Duodenal mucosa (tissue), 2 donors: ENCODE results near the gene TIMP4.

Source experiments
- H3K27ac ChIP-seq: one replicate; pipeline ENCODE4 v1.7.0; 2013; ENCODE audit warnings: low read depth, low read length
- H3K27me3 ChIP-seq, 2 donors: one replicate each; pipeline ENCODE4 v1.7.0; 2013; ENCODE audit warnings: low read length in 2 of 2, control low read depth in 1 of 2; ENCODE audit not compliant: insufficient read depth in 2 of 2, control insufficient read depth in 1 of 2
- H3K36me3 ChIP-seq, 2 donors: one replicate each; pipeline ENCODE4 v1.7.0; 2013; ENCODE audit warnings: low read length in 2 of 2, control low read depth in 1 of 2; ENCODE audit not compliant: insufficient read depth in 2 of 2, control insufficient read depth in 1 of 2
- H3K4me1 ChIP-seq, 2 donors: one replicate each; pipeline ENCODE4 v1.7.0; 2013; ENCODE audit warnings: low read length in 2 of 2, control low read depth in 1 of 2; ENCODE audit not compliant: insufficient read depth in 2 of 2, control insufficient read depth in 1 of 2
- H3K4me3 ChIP-seq, 2 donors: one replicate each; pipeline ENCODE4 v1.7.0; 2013; ENCODE audit warnings: low read length in 2 of 2, low read depth in 1 of 2
- H3K9ac ChIP-seq, 2 donors: one replicate each; pipeline ENCODE4 v1.7.0; 2013; ENCODE audit warnings: low read length in 2 of 2, low read depth in 1 of 2
- H3K9me3 ChIP-seq, 2 donors: one replicate each; pipeline ENCODE4 v1.7.0; 2013; ENCODE audit warnings: low read length in 2 of 2, control low read depth in 1 of 2; ENCODE audit not compliant: control insufficient read depth in 1 of 2

Gene TIMP4

DNA sequence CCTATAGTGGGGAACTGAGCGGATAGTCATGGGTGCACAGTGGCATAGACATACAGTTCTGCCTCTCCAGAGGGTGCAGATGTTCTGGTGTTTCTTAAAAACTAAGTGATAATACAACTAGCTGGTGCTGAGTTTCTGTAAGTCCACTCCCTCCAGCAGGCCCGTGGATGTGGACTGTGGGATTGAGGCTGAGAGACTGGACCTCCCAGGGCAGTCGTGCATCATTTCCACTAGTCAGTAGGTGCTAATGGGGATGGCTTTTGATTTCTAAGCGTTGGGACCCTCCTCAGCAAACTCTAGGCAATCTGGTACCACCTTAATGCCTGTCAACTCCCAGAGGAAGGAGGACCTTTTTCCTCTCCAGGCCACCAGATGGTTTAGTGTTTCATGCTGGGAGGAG, 27.3 kb upstream of the TIMP4 start:
- H3K36me3 ChIP-seq: no peaks in the 10 kb centered on the region
- H3K9ac ChIP-seq: no peak overlapping the region
- H3K27ac ChIP-seq: no peak overlapping the region
- H3K9me3 ChIP-seq: no peaks in the 10 kb centered on the region
- peaks cover 19 to 26% of the 10 kb centered on the region in 2 donors for H3K4me1 ChIP-seq
- H3K4me3 ChIP-seq: no peak overlapping the region
- no peaks in the 10 kb centered on the region for H3K27me3 ChIP-seq

DNA sequence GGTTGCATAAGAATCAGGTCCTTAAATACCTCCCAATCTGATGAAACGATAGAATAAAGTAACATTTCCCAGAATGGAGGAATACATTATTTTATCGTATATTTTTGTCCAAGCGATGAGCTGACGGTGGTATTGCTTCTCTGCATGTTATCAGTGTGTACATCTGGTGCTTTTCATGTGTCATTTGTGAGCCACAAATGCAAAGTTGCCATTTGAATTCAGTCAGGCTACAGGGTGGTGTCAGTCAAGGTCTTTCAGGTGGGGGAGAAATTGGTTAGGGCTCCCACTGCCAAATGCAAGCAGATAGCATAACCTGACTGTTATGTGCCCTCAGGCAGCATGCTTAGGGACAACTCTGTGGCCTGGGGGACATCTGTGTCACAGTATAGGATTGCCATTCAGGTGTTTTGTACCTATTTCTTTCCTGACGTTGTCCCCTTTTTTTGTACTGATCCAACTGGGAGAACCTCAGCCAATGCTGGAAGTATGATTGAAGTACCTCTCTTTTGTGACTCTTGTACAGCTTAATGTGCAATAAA, 26.5 kb upstream of the TIMP4 start:
- H3K27me3 ChIP-seq: no peaks in the 10 kb centered on the region
- peaks cover 19 to 21% of the 10 kb centered on the region in 2 donors for H3K4me1 ChIP-seq
- no peaks in the 10 kb centered on the region for H3K36me3 ChIP-seq
- no peaks in the 10 kb centered on the region for H3K9me3 ChIP-seq
- H3K27ac ChIP-seq: no peak overlapping the region
- no peak overlapping the region for H3K4me3 ChIP-seq
- H3K9ac ChIP-seq: no peak overlapping the region

DNA sequence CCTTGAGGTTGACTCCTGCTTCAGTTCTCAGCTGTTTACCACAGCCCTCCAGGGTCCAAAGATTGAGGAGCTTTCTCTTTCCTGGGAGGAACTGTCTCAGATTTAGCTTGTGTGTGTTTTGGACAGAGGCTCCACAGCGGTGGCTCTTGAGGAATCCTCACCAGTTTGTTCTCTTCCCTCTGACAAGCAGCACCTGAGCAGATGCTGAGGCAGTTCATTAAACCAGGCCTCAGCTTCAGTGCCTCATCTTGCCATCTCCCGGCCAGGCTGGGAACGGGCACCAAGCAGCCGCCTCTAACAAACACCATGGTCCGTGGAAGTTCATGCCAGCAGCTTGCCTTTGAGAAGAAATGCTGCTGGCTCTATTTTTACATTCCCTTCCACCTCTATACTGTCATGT, 25.8 kb upstream of the TIMP4 start:
- Histone ChIP-seq H3K27ac (no peak overlapping the region), H3K4me1 (peaks cover 19 to 21% of the 10 kb centered on the region in 2 donors), H3K4me3 (no peak overlapping the region), H3K36me3 (no peaks in the 10 kb centered on the region), H3K9me3 (no peaks in the 10 kb centered on the region), H3K27me3 (no peaks in the 10 kb centered on the region), H3K9ac (no peak overlapping the region)

DNA sequence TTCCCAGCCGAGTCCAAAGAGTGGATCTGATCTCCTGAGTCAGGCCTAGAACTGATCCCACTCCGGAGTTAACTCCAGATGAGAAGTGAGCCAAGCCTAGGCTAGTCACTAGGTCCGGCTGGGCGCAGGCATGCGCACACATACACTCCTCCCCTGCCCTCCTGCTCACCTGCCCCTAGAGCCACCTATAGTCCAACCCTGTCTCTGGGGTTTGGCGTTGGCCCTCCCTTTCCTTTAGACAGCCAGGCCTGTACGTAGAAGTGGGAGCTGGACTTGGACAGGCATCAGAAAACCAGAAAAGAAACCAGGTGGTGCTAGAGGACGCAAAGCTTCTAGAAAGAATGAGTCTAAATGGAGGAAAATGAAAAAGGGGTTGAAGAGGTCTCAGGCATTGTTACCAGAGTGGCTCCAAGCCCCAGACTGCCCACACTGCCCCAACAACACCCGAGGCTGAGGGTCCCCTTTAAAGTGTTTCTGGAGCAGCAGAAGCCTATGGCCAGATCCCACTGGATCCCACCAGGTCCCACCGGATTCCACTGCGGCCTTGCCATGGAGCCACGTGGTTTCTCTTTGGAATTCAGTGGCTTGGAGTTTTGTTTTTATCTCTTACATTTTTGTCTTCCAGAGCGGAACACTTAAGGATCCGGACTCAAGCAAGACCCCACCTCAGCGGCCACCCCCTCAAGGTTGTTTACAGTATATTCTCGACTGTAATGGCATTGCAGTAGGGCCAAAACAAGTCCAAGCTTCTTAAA, 24.2 kb upstream of the TIMP4 start:
- H3K9ac ChIP-seq: no peak overlapping the region
- H3K9me3 ChIP-seq: no peaks in the 10 kb centered on the region
- H3K27ac ChIP-seq: no peak overlapping the region
- no peak overlapping the region for H3K4me3 ChIP-seq
- H3K4me1 ChIP-seq: peaks cover 8 to 11% of the 10 kb centered on the region in 2 donors
- H3K27me3 ChIP-seq: no peaks in the 10 kb centered on the region
- H3K36me3 ChIP-seq: no peaks in the 10 kb centered on the region

DNA sequence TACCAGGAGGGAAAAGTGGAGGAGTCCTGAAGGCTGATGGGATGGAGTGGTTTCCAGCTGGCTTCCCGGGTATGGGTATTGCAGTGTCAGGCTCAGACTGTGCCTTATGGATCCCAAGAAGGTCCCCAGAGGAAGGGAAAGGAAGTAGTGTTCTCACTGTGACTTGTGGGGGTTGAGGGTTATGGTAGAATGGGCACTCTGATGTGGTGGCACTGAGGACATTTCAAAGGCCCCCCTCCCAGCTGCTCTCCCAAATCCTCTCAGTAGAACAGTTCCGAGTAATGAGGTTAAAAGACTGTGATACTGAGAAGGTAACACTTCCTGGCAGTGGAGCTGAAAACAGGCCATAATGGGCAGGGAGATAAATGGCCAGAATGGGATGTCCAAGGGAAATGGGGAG, 23.1 kb upstream of the TIMP4 start:
- no peak overlapping the region for H3K9ac ChIP-seq
- H3K4me1 ChIP-seq: peaks cover under 1% of the 10 kb centered on the region in 2 donors
- H3K27ac ChIP-seq: no peak overlapping the region

DNA sequence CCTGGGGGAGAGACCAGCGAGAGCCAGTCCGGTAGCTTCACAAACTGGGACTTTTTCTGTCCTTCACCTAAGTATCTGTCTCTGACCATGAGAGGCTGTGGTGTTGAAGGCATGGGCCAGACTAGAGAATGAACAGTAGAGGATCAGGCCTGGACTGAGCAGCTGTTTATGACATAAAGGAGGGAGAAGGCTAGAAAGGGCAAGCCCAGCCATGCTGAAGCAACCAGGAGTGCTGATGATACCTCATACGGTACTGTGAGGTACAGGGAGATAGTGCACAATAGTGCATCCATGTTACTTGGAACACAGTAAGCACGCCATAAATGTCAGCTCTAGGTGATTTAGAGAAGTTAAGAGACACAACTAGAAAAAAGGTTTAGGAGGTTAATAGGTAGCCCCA, 22.6 kb upstream of the TIMP4 start:
- Histone ChIP-seq H3K27me3 (no peaks in the 10 kb centered on the region), H3K27ac (no peak overlapping the region), H3K4me3 (no peak overlapping the region), H3K4me1 (no peaks in the 10 kb centered on the region), H3K9me3 (no peaks in the 10 kb centered on the region), H3K9ac (no peak overlapping the region), H3K36me3 (no peaks in the 10 kb centered on the region)

More for the DNA sequence above, 23.1 kb upstream of the TIMP4 start:
- H3K9me3 ChIP-seq: no peaks in the 10 kb centered on the region
- no peaks in the 10 kb centered on the region for H3K27me3 ChIP-seq
- H3K36me3 ChIP-seq: no peaks in the 10 kb centered on the region
- H3K4me3 ChIP-seq: no peak overlapping the region

DNA sequence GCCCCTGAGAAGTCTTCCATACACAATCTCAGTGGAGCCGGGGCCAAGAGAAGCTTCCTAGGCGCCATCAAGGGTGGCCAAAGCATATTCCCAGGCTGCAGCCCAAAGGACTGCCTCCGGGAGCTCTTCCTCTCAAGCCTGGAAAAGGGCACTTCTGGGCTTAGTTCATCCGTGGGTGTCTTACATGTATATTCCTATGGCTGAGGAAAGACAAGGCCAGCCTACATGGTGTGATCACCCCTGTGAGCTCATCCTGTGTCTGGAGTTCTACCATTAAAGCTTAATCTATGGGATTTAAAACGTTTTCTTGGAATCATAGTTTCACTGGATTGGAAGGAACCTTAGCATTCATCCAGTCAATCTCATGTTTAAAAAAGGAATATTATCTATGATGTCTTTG, 21.9 kb upstream of the TIMP4 start:
- no peaks in the 10 kb centered on the region for H3K36me3 ChIP-seq
- H3K4me3 ChIP-seq: no peak overlapping the region
- H3K4me1 ChIP-seq: no peaks in the 10 kb centered on the region
- no peaks in the 10 kb centered on the region for H3K9me3 ChIP-seq
- no peak overlapping the region for H3K27ac ChIP-seq
- no peaks in the 10 kb centered on the region for H3K27me3 ChIP-seq
- H3K9ac ChIP-seq: no peak overlapping the region

DNA sequence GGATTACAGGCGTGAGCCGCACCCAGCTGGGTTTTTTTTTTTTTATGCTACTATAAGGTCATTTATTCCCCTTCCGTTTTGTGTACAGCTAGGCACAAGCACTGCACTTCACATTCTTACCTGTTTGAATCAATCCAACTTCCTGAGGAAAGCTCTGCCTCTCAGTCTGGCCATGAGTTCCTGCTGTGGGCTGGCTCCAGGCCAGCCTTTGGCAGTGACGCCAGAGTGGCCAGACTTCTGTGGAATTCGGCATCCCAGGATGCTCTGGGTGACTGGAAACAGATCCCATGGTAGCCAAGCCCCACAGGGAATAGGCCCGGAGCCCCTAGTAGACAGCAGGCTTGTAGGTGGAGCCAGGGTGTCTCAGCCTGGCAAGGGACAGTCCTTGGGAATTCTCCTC, 21.5 kb upstream of the TIMP4 start:
- H3K9ac ChIP-seq: no peak overlapping the region
- no peaks in the 10 kb centered on the region for H3K9me3 ChIP-seq
- H3K27ac ChIP-seq: no peak overlapping the region
- H3K27me3 ChIP-seq: no peaks in the 10 kb centered on the region
- no peak overlapping the region for H3K4me3 ChIP-seq
- no peaks in the 10 kb centered on the region for H3K36me3 ChIP-seq
- H3K4me1 ChIP-seq: no peaks in the 10 kb centered on the region

DNA sequence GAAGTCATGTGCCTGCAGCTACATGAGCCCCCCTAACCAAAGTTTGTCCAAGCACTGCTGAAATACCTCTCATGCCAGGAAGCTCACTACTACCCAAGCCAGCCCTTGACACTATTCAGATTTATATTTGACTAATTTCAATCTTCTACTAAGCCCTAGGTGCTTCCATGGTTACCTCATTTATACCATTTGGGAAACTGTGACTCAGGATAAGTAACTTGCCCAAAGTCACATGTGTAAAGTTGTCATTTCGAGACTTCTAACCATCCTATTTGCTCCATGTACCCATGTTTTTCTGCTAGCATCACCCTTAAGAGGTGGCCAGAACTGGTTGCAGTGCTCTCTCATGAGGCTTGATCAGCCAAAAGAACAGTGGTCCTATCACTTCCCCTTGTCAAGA, 20.7 kb upstream of the TIMP4 start:
- no peak overlapping the region for H3K4me3 ChIP-seq
- H3K9ac ChIP-seq: no peak overlapping the region
- H3K9me3 ChIP-seq: no peaks in the 10 kb centered on the region
- H3K4me1 ChIP-seq: no peaks in the 10 kb centered on the region
- H3K36me3 ChIP-seq: no peaks in the 10 kb centered on the region
- H3K27me3 ChIP-seq: no peaks in the 10 kb centered on the region
- no peak overlapping the region for H3K27ac ChIP-seq

DNA sequence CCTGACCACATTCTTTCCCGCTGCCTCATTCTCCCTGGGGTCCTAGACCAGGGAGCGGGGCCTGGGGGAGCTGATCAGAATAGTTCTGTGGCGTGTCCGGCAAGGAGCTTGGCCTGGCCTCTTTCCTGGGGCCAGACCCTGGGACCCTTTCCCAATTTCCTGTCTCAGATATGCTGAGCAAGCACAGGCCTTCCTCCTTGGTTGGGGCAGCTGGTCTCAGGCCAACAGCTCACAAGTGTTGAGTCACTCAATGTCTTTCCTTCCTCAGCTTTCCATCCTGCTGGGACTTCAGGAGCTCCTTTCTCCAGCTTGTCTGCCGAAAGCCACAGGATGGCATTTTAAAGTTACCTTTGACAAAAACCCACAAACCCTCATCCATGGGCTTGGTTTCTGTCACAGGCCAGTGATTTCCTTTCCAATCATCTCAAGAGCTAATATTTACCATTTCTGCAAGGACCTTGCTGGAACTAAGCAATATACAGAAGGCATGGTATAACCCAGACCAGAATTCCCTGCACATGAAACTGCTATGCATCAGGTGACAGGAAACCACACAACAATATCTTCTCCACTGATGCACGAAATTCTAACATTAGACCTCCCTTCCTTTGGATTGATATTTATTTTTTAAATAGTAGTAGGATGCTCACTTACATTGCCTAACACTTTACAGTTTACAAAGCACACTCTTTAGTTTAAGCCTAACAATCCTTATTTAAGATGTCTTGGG, 19.5 kb upstream of the TIMP4 start:
- Histone ChIP-seq H3K9ac (no peak overlapping the region), H3K27ac (no peak overlapping the region), H3K4me1 (no peaks in the 10 kb centered on the region), H3K9me3 (no peaks in the 10 kb centered on the region), H3K4me3 (no peak overlapping the region), H3K36me3 (no peaks in the 10 kb centered on the region), H3K27me3 (no peaks in the 10 kb centered on the region)
